HepG2 (cell line): ENCODE data around the gene TAF9B. TPM values are rescaled to one million over a fixed set of nuclear protein-coding genes. Genes with fewer than 3 reads are reported as not detected.

Experiments
- KLF12 ChIP-seq: sonication (generic); formaldehyde crosslinking; IDR thresholded peaks from 2 replicates; pipeline ENCODE4 v1.4.0; 2020; ENCODE audit warnings: missing genetic modification reagents, borderline replicate concordance
- LCORL ChIP-seq, 2 experiments: fragments of 450-650 bp in 1 of 2; sonication (generic) in 1 of 2; formaldehyde crosslinking in 1 of 2; IDR thresholded peaks; 2 replicates each; pipeline versions ENCODE4 v1.5.0 to v1.6.1; 2017 to 2020; ENCODE audit warnings: antibody characterized with exemption in 1 of 2, missing genetic modification reagents in 1 of 2
- RNF2 ChIP-seq: fragments of 450-650 bp; conservative IDR thresholded peaks from 2 replicates; pipeline ENCODE4 v1.6.1; 2016; ENCODE audit warnings: low read depth
- SMAD1 ChIP-seq: sonication (generic); formaldehyde crosslinking; IDR thresholded peaks from 2 replicates; pipeline ENCODE4 v1.4.0; 2020; ENCODE audit warnings: missing genetic modification reagents, low read depth, mild to moderate bottlenecking, borderline replicate concordance
- SP4 ChIP-seq: sonication (generic); formaldehyde crosslinking; IDR thresholded peaks from 2 replicates; pipeline ENCODE4 v1.8.1; 2023; ENCODE audit warnings: mild to moderate bottlenecking, missing genetic modification reagents
- ZNF615 ChIP-seq: sonication (generic); formaldehyde crosslinking; IDR thresholded peaks from 2 replicates; pipeline ENCODE4 v1.5.0; 2020; ENCODE audit warnings: mild to moderate bottlenecking, missing genetic modification reagents, borderline replicate concordance
- polyA plus RNA-seq, 8 experiments: library from polyadenylated mRNA; depleted of rRNA in 3 of 8; stranded (reverse) in 7 of 8; unstranded in 1 of 8; fragments of >200 nt; fragmentation: Illumina TruSeq in 4 of 8; extraction: Trizol in 4 of 8; gene quantifications; 2 replicates each; pipeline versions ENCODE4 v1.2.1 to v1.2.3, GENCODE V29; 2011 to 2016; ENCODE audit warnings: low read depth in 4 of 8, missing spikeins in 1 of 8, mixed read lengths in 1 of 8; ENCODE audit not compliant: insufficient read depth in 1 of 8
- total RNA-seq, 5 experiments: library from RNA; depleted of rRNA; stranded (reverse); fragments of >200 nt; fragmentation: Illumina TruSeq; extraction: Trizol; gene quantifications; 2 replicates each; pipeline ENCODE4 v1.2.3, GENCODE V29; 2016; ENCODE audit warnings: low read depth in 1 of 5
- TF ChIP-seq, protein P1 (sequence below): sonication (generic); formaldehyde crosslinking; IDR thresholded peaks from 2 replicates; pipeline ENCODE4 v1.5.1; 2020; ENCODE audit warnings: mild to moderate bottlenecking, moderate library complexity, missing genetic modification reagents
- TF ChIP-seq, protein P2 (sequence below): sonication (generic); formaldehyde crosslinking; IDR thresholded peaks from 2 replicates; pipeline ENCODE4 v1.5.0; 2020; ENCODE audit warnings: missing genetic modification reagents, mild to moderate bottlenecking, borderline replicate concordance
- TF ChIP-seq, protein P3 (sequence below): sonication (generic); formaldehyde crosslinking; IDR thresholded peaks from 2 replicates; pipeline ENCODE4 v1.4.0; 2020; ENCODE audit warnings: missing genetic modification reagents, mild to moderate bottlenecking, borderline replicate concordance
- TF ChIP-seq, protein P4 (sequence below): fragments of 450-650 bp; IDR thresholded peaks from 2 replicates; pipeline ENCODE4 v1.6.1; 2017; ENCODE audit warnings: mild to moderate bottlenecking
- TF ChIP-seq, protein P5 (sequence below): sonication (generic); formaldehyde crosslinking; IDR thresholded peaks from 2 replicates; pipeline ENCODE4 v1.5.1; 2020; ENCODE audit warnings: missing genetic modification reagents, mild to moderate bottlenecking, borderline replicate concordance
- TF ChIP-seq, protein P6 (sequence below): IDR thresholded peaks from 2 replicates; pipeline ENCODE4 v1.6.1; 2016

Gene TAF9B
- total and polyA plus RNA-seq, 2 of the 13 experiments (the other 11 are each of a cell fraction or from before 2014, with no cell fraction given) = 10.8 to 15.2 TPM

DNA sequence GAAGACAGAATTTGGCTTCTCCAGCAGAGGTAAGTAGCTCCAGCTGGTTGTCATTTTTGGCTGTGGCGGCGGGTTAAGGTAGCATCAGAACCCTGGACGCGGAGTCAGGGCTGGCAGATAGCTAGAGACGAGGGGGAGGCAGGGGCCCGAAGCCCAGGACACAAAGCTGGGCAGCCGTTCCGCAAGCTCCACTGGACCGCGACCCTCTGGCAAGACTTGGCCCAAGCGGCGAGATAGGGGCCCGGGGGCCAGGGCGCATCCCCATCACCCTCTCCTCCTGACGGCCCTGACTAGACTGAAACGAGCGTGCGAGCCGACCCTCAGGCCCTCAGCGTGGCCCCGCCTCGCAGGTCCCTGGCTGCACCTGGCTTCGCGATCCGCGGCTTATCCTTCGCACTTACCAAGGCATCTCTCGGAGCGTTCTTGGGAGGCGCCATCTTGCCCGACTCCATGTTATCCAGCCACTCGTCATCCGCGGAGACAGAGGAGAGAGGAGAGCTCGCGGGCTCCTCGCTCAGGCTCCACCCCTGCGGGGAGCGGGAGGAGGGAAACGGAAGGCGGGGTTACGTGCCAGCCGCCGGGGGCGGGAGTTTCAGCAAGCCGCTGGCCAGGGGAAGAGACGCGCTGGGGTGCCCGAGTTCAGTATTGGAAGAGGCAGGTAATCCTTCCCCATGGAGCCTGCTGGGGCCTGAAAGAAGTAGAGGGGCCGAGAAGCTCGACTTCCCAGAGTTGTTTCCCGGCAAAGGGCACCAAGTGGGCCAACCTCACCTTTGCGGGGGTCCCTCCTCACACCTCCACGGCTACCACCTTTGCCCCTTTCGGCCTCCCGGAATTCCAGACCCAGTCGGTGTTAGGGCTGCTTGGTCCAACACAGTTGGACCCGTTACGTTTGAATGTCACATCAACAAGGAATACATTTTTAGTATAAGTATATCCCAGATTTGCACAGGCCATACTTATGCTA lies at the start of gene TAF9B (continued):
- TF ChIP-seq ZNF615 (CRISPR knock-in tag) = no peak
- TF ChIP-seq SP4 (CRISPR knock-in tag) = peak; percentile 66; the same call in 1 of the 2 replicates
- no peak for TF ChIP-seq RNF2
- TF ChIP-seq, protein P1, sequence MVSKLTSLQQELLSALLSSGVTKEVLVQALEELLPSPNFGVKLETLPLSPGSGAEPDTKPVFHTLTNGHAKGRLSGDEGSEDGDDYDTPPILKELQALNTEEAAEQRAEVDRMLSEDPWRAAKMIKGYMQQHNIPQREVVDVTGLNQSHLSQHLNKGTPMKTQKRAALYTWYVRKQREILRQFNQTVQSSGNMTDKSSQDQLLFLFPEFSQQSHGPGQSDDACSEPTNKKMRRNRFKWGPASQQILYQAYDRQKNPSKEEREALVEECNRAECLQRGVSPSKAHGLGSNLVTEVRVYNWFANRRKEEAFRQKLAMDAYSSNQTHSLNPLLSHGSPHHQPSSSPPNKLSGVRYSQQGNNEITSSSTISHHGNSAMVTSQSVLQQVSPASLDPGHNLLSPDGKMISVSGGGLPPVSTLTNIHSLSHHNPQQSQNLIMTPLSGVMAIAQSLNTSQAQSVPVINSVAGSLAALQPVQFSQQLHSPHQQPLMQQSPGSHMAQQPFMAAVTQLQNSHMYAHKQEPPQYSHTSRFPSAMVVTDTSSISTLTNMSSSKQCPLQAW (CRISPR knock-in tag) = no peak
- no peak for TF ChIP-seq SMAD1 (CRISPR knock-in tag)
- TF ChIP-seq, protein P2, sequence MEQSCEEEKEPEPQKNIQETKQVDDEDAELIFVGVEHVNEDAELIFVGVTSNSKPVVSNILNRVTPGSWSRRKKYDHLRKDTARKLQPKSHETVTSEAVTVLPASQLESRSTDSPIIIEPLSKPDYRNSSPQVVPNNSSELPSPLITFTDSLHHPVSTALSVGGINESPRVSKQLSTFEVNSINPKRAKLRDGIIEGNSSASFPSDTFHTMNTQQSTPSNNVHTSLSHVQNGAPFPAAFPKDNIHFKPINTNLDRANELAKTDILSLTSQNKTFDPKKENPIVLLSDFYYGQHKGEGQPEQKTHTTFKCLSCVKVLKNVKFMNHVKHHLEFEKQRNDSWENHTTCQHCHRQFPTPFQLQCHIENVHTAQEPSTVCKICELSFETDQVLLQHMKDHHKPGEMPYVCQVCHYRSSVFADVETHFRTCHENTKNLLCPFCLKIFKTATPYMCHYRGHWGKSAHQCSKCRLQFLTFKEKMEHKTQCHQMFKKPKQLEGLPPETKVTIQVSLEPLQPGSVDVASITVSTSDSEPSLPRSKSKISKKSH (CRISPR knock-in tag) = no peak
- TF ChIP-seq, protein P3, sequence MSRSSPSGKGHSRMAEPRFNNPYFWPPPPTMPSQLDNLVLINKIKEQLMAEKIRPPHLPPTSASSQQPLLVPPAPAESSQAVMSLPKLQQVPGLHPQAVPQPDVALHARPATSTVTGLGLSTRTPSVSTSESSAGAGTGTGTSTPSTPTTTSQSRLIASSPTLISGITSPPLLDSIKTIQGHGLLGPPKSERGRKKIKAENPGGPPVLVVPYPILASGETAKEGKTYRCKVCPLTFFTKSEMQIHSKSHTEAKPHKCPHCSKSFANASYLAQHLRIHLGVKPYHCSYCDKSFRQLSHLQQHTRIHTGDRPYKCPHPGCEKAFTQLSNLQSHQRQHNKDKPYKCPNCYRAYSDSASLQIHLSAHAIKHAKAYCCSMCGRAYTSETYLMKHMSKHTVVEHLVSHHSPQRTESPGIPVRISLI (CRISPR knock-in tag) = no peak
- TF ChIP-seq, protein P4, sequence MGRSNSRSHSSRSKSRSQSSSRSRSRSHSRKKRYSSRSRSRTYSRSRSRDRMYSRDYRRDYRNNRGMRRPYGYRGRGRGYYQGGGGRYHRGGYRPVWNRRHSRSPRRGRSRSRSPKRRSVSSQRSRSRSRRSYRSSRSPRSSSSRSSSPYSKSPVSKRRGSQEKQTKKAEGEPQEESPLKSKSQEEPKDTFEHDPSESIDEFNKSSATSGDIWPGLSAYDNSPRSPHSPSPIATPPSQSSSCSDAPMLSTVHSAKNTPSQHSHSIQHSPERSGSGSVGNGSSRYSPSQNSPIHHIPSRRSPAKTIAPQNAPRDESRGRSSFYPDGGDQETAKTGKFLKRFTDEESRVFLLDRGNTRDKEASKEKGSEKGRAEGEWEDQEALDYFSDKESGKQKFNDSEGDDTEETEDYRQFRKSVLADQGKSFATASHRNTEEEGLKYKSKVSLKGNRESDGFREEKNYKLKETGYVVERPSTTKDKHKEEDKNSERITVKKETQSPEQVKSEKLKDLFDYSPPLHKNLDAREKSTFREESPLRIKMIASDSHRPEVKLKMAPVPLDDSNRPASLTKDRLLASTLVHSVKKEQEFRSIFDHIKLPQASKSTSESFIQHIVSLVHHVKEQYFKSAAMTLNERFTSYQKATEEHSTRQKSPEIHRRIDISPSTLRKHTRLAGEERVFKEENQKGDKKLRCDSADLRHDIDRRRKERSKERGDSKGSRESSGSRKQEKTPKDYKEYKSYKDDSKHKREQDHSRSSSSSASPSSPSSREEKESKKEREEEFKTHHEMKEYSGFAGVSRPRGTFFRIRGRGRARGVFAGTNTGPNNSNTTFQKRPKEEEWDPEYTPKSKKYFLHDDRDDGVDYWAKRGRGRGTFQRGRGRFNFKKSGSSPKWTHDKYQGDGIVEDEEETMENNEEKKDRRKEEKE = no peak
- no peak for TF ChIP-seq KLF12
- TF ChIP-seq, protein P5, sequence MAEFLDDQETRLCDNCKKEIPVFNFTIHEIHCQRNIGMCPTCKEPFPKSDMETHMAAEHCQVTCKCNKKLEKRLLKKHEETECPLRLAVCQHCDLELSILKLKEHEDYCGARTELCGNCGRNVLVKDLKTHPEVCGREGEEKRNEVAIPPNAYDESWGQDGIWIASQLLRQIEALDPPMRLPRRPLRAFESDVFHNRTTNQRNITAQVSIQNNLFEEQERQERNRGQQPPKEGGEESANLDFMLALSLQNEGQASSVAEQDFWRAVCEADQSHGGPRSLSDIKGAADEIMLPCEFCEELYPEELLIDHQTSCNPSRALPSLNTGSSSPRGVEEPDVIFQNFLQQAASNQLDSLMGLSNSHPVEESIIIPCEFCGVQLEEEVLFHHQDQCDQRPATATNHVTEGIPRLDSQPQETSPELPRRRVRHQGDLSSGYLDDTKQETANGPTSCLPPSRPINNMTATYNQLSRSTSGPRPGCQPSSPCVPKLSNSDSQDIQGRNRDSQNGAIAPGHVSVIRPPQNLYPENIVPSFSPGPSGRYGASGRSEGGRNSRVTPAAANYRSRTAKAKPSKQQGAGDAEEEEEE = no peak
- TF ChIP-seq LCORL (IDR thresholded peaks at IDR 0.05) = no peak
- no peak for TF ChIP-seq LCORL (CRISPR knock-in tag; IDR thresholded peaks at IDR 0.05)
- TF ChIP-seq, protein P6, sequence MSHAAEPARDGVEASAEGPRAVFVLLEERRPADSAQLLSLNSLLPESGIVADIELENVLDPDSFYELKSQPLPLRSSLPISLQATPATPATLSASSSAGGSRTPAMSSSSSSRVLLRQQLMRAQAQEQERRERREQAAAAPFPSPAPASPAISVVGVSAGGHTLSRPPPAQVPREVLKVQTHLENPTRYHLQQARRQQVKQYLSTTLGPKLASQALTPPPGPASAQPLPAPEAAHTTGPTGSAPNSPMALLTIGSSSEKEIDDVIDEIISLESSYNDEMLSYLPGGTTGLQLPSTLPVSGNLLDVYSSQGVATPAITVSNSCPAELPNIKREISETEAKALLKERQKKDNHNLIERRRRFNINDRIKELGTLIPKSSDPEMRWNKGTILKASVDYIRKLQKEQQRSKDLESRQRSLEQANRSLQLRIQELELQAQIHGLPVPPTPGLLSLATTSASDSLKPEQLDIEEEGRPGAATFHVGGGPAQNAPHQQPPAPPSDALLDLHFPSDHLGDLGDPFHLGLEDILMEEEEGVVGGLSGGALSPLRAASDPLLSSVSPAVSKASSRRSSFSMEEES = peak; percentile 28; the same call in 1 of the 2 replicates
